HEK293T (cell line): ENCODE data around the gene TADA2B.

Source experiments
- ARNT ChIP-seq: fragments of 450-650 bp; IDR thresholded peaks from 2 replicates; pipeline ENCODE4 v1.6.1; 2017; ENCODE audit warnings: mild to moderate bottlenecking
- ELF4 ChIP-seq: fragments of 450-650 bp; IDR thresholded peaks from 2 replicates; pipeline ENCODE4 v1.6.1; 2017; ENCODE audit warnings: antibody characterized with exemption
- FOXA1 ChIP-seq: fragments of 450-650 bp; IDR thresholded peaks from 2 replicates; pipeline ENCODE4 v1.6.1; 2016; ENCODE audit warnings: mild to moderate bottlenecking
- FOXK2 ChIP-seq: fragments of 450-650 bp; IDR thresholded peaks from 2 replicates; pipeline ENCODE4 v1.6.1; 2016; ENCODE audit warnings: mild to moderate bottlenecking
- FOXM1 ChIP-seq: fragments of 450-650 bp; IDR thresholded peaks from 2 replicates; pipeline ENCODE4 v1.6.1; 2017; ENCODE audit warnings: mild to moderate bottlenecking, borderline replicate concordance
- HDGF ChIP-seq: fragments of 450-650 bp; IDR thresholded peaks from 2 replicates; pipeline ENCODE4 v1.6.1; 2017; ENCODE audit warnings: antibody characterized with exemption, borderline replicate concordance
- NFRKB ChIP-seq: fragments of 450-650 bp; IDR thresholded peaks from 2 replicates; pipeline ENCODE4 v1.6.1; 2016; ENCODE audit warnings: mild to moderate bottlenecking, moderate library complexity
- PKNOX1 ChIP-seq: fragments of 450-650 bp; IDR thresholded peaks from 2 replicates; pipeline ENCODE4 v1.6.1; 2016
- SP1 ChIP-seq: fragments of 450-650 bp; IDR thresholded peaks from 2 replicates; pipeline ENCODE4 v1.6.1; 2017
- SUZ12 ChIP-seq: fragments of 450-650 bp; IDR thresholded peaks from 2 replicates; pipeline ENCODE4 v1.6.1; 2016; ENCODE audit warnings: mild to moderate bottlenecking
- ZNF384 ChIP-seq: fragments of 450-650 bp; IDR thresholded peaks from 2 replicates; pipeline ENCODE4 v1.6.1; 2016

- no peak for TF ChIP-seq HDGF
- no peak for TF ChIP-seq ARNT
- no peak for TF ChIP-seq FOXK2
- TF ChIP-seq ZNF384, result no peak
- TF ChIP-seq ELF4, result no peak
- no peak for TF ChIP-seq FOXA1
- TF ChIP-seq NFRKB, result no peak
- no peak for TF ChIP-seq SUZ12
- TF ChIP-seq FOXM1, result no peak
- no peak for TF ChIP-seq SP1
- TF ChIP-seq PKNOX1, result no peak
Measured at GRCh38 chr4:7041246-7041645, 1.9 kb upstream of the TADA2B start.
